H9 (cell line): ENCODE data around the gene TSPAN5. TPM values are rescaled to one million over a fixed set of nuclear protein-coding genes. Genes with fewer than 3 reads are reported as not detected.

Experiments used
- DNase-seq: peaks from one replicate; pipeline ENCODE4 v3.0.0-alpha.2; 2017
- H2AFZ ChIP-seq: one replicate; pipeline ENCODE4 v1.6.1; 2013; ENCODE audit warnings: mild to moderate bottlenecking, low read length, control low read depth, moderate library complexity
- H2AK5ac ChIP-seq: 2 replicates; pipeline ENCODE4 v1.6.1; 2013; ENCODE audit warnings: low read length, control low read depth, mixed read lengths; ENCODE audit not compliant: insufficient read length
- H2BK120ac ChIP-seq: one replicate; pipeline ENCODE4 v1.6.1; 2013; ENCODE audit warnings: low read depth, mild to moderate bottlenecking, low read length, control low read depth, inconsistent platforms; ENCODE audit not compliant: poor library complexity, severe bottlenecking
- H2BK12ac ChIP-seq: 2 replicates; pipeline ENCODE4 v1.6.1; 2013; ENCODE audit warnings: low read length, control low read depth, mixed read lengths, low read depth; ENCODE audit not compliant: insufficient read length
- H2BK15ac ChIP-seq: 2 replicates; pipeline ENCODE4 v1.6.1; 2013; ENCODE audit warnings: low read depth, low read length, control low read depth
- H2BK20ac ChIP-seq: one replicate; pipeline ENCODE4 v1.6.1; 2013; ENCODE audit warnings: low read depth, mild to moderate bottlenecking, low read length, control low read depth, inconsistent platforms; ENCODE audit not compliant: poor library complexity, severe bottlenecking
- H2BK5ac ChIP-seq: 2 replicates; pipeline ENCODE4 v1.6.1; 2013; ENCODE audit warnings: low read length, control low read depth, mixed read lengths; ENCODE audit not compliant: insufficient read length
- H3K14ac ChIP-seq: 2 replicates; pipeline ENCODE4 v1.6.1; 2013; ENCODE audit warnings: low read length, control low read depth; ENCODE audit not compliant: insufficient read depth
- H3K18ac ChIP-seq: 2 replicates; pipeline ENCODE4 v1.6.1; 2013; ENCODE audit warnings: low read depth, mild to moderate bottlenecking, mixed read lengths, low read length, control low read depth; ENCODE audit not compliant: insufficient read length
- H3K23ac ChIP-seq: 2 replicates; pipeline ENCODE4 v1.6.1; 2013; ENCODE audit warnings: low read length, control low read depth, mixed read lengths, low read depth; ENCODE audit not compliant: insufficient read length
- H3K23me2 ChIP-seq: 2 replicates; pipeline ENCODE4 v1.6.1; 2013; ENCODE audit warnings: low read depth, mild to moderate bottlenecking, mixed read lengths, low read length, control low read depth; ENCODE audit not compliant: insufficient read length, poor library complexity, severe bottlenecking
- H3K27ac ChIP-seq: 2 replicates; pipeline ENCODE4 v1.5.1; 2013; ENCODE audit warnings: low read length, control low read depth, mixed read lengths, low read depth; ENCODE audit not compliant: insufficient read length
- H3K27me3 ChIP-seq: 2 replicates; pipeline ENCODE4 v1.6.1; 2013; ENCODE audit warnings: low read length, control low read depth, inconsistent platforms; ENCODE audit not compliant: insufficient read depth
- H3K4ac ChIP-seq: 2 replicates; pipeline ENCODE4 v1.6.1; 2013; ENCODE audit warnings: low read depth, mild to moderate bottlenecking, control low read depth, inconsistent platforms, low read length, moderate library complexity
- H3K4me1 ChIP-seq: 2 replicates; pipeline ENCODE4 v1.6.1; 2013; ENCODE audit warnings: low read length, control low read depth, inconsistent platforms; ENCODE audit not compliant: insufficient read depth
- H3K4me2 ChIP-seq: 2 replicates; pipeline ENCODE4 v1.6.1; 2013; ENCODE audit warnings: low read length, control low read depth, mixed read lengths; ENCODE audit not compliant: insufficient read length, insufficient read depth
- H3K56ac ChIP-seq: 2 replicates; pipeline ENCODE4 v1.6.1; 2013; ENCODE audit warnings: low read depth, mild to moderate bottlenecking, mixed read lengths, low read length, control low read depth; ENCODE audit not compliant: insufficient read length
- H3K79me1 ChIP-seq: 2 replicates; pipeline ENCODE4 v1.6.1; 2013; ENCODE audit warnings: low read depth, mild to moderate bottlenecking, moderate library complexity, low read length, control low read depth, inconsistent platforms; ENCODE audit not compliant: insufficient read depth, poor library complexity, severe bottlenecking
- H3K79me2 ChIP-seq: 2 replicates; pipeline ENCODE4 v1.6.1; 2013; ENCODE audit warnings: low read length, control low read depth, inconsistent platforms; ENCODE audit not compliant: insufficient read depth
- H3K9ac ChIP-seq: 2 replicates; pipeline ENCODE4 v1.6.1; 2013; ENCODE audit warnings: low read length, control low read depth, mixed read lengths; ENCODE audit not compliant: insufficient read length; ENCODE audit errors: extremely low read depth
- H3K9me3 ChIP-seq: one replicate; pipeline ENCODE4 v1.6.1; 2013; ENCODE audit warnings: low read depth, low read length, inconsistent platforms; ENCODE audit not compliant: control insufficient read depth
- H3T11ph ChIP-seq: one replicate; pipeline ENCODE4 v1.6.1; 2013; ENCODE audit warnings: mild to moderate bottlenecking, low read length, control low read depth, inconsistent platforms
- H4K20me1 ChIP-seq: one replicate; pipeline ENCODE4 v1.6.1; 2013; ENCODE audit not compliant: control insufficient read depth, insufficient read length, insufficient read depth
- H4K5ac ChIP-seq: 2 replicates; pipeline ENCODE4 v1.6.1; 2013; ENCODE audit warnings: low read depth, mild to moderate bottlenecking, mixed read lengths, low read length, control low read depth; ENCODE audit not compliant: insufficient read length
- H4K8ac ChIP-seq: replicated peaks from 2 replicates; pipeline ENCODE4 v1.6.1; 2013; ENCODE audit warnings: low read length, control low read depth, mixed read lengths, low read depth; ENCODE audit not compliant: insufficient read length
- H4K91ac ChIP-seq: 2 replicates; pipeline ENCODE4 v1.6.1; 2013; ENCODE audit warnings: low read depth, mild to moderate bottlenecking, moderate library complexity, mixed read lengths, low read length, control low read depth; ENCODE audit not compliant: insufficient read length
- H3K27ac Mint-ChIP-seq, 3 experiments: 2 replicates in 2 of 3; 3 replicates in 1 of 3; pipeline ENCODE4 v1.8.0; 2020 to 2021; ENCODE audit warnings: mixed read lengths in 3 of 3, mild to moderate bottlenecking in 1 of 3, moderate library complexity in 1 of 3
- H3K27me3 Mint-ChIP-seq: 2 replicates; pipeline ENCODE4 v1.8.0; 2021; ENCODE audit warnings: low read depth, mild to moderate bottlenecking, moderate library complexity, mixed read lengths
- H3K36me3 Mint-ChIP-seq, 3 experiments: 2 replicates in 2 of 3; 3 replicates in 1 of 3; pipeline ENCODE4 v1.8.0; 2020 to 2021; ENCODE audit warnings: low read depth in 3 of 3, mixed read lengths in 3 of 3; ENCODE audit not compliant: insufficient read depth in 1 of 3
- H3K4me1 Mint-ChIP-seq, 2 experiments: 2 replicates each; pipeline ENCODE4 v1.8.0; 2020; ENCODE audit warnings: mixed read lengths in 2 of 2
- H3K4me3 Mint-ChIP-seq, 2 experiments: 2 replicates in 1 of 2; 3 replicates in 1 of 2; pipeline ENCODE4 v1.8.0; 2020 to 2021; ENCODE audit warnings: mild to moderate bottlenecking in 2 of 2, mixed read lengths in 2 of 2, moderate library complexity in 1 of 2
- H3K9me3 Mint-ChIP-seq, 2 experiments: 2 replicates in 1 of 2; 3 replicates in 1 of 2; pipeline ENCODE4 v1.8.0; 2020; ENCODE audit warnings: mild to moderate bottlenecking in 2 of 2, mixed read lengths in 2 of 2, moderate library complexity in 1 of 2
- CTCF ChIP-seq: fragments of 200-600 bp; sonication (generic); conservative IDR thresholded peaks from 3 replicates; pipeline ENCODE4 v1.8.0; 2021; ENCODE audit warnings: antibody characterized with exemption, mild to moderate bottlenecking
- total RNA-seq: library from RNA; stranded (reverse); gene quantifications from 2 replicates; pipeline ENCODE4 v1.2.1, GENCODE V29; 2021

TSPAN5 gene
- total RNA-seq, 1 experiment from 2014 or later, result 7.0 TPM

- Histone ChIP-seq H3K18ac (no peak overlapping the region), H4K8ac (no peak overlapping the region), H3K27ac (no peak overlapping the region), H3T11ph (no peak overlapping the region), H4K20me1 (no peaks in the 10 kb centered on the region), H3K9me3 (no peaks in the 10 kb centered on the region), H3K4me1 (peaks cover 5% of the 10 kb centered on the region; the same call in 1 of the 2 replicates), H3K4ac (no peak overlapping the region), H3K23me2 (no peaks in the 10 kb centered on the region), H2AK5ac (no peak overlapping the region), H2BK15ac (no peak overlapping the region), H4K5ac (no peak overlapping the region), H3K79me1 (no peaks in the 10 kb centered on the region), H3K79me2 (no peaks in the 10 kb centered on the region), H2BK20ac (no peak overlapping the region), H2AFZ (no peak overlapping the region), H3K23ac (no peak overlapping the region), H3K56ac (no peak overlapping the region), H3K9ac (no peak overlapping the region), H2BK120ac (no peak overlapping the region), H2BK12ac (no peak overlapping the region), H2BK5ac (no peak overlapping the region), H3K27me3 (no peaks in the 10 kb centered on the region), H3K14ac (no peak overlapping the region), H3K4me2 (no peak overlapping the region), H4K91ac (no peak overlapping the region)
- Mint-ChIP-seq H3K9me3 (no peaks in the 10 kb centered on the region), H3K4me1 (peaks cover 14 to 19% of the 10 kb centered on the region in 2 experiments), H3K4me3 (no peak overlapping the region), H3K27me3 (no peaks in the 10 kb centered on the region), H3K36me3 (peaks cover 0 to 4% (median 0%) of the 10 kb centered on the region in 3 experiments; a peak in 1 of 7 replicates), H3K27ac (no peak overlapping the region)
- no peak for TF ChIP-seq CTCF
- DNase-seq, result no peak
These were observed 154.7 kb downstream of the TSPAN5 start for GRCh38 chr4:98503676-98504075.
